ENCODE measurements around the gene MDM2. TPM values are rescaled to one million over a fixed set of nuclear protein-coding genes. Genes with fewer than 3 reads are reported as not detected.

Gene MDM2
- total and polyA plus RNA-seq, 2 of the 8 experiments (the other 6 are each of a cell fraction or from before 2014, with no cell fraction given), result 15.1 to 115 TPM

GRCh38 chr12:68813242-68813593, 5.2 kb downstream of the MDM2 start:
- Histone ChIP-seq H2AFZ (ENCODE audit: low read length) (no peak overlapping the region), H4K91ac (replicated peaks; ENCODE audit: insufficient read length, low read length) (no peak overlapping the region), H3K14ac (ENCODE audit: insufficient read length) (no peak overlapping the region), H3K23ac (ENCODE audit: insufficient read length) (no peak overlapping the region), H2BK12ac (ENCODE audit: low read depth, low read length) (no peak overlapping the region), H3K23me2 (ENCODE audit: low read depth, low read length) (peaks cover 2% of the 10 kb centered on the region), H3K18ac (ENCODE audit: extremely low read depth, low read length) (no peak overlapping the region), H3K27me3 (replicated peaks in 1 of 4; ENCODE audit: control insufficient read depth in 3 of 4, extremely low read depth in 1 of 4, insufficient read depth in 3 of 4, low read length in 3 of 4) (no peaks in the 10 kb centered on the region), H3K9ac (replicated peaks in 1 of 4; ENCODE audit: extremely low read depth in 1 of 4, low read depth in 3 of 4, low read length in 3 of 4) (no peak overlapping the region), H3K4me1 (replicated peaks in 1 of 4; ENCODE audit: control insufficient read depth in 3 of 4, insufficient read depth in 4 of 4, low read length in 3 of 4) (no peaks in the 10 kb centered on the region), H3K9me3 (ENCODE audit: insufficient read depth in 2 of 2, low read depth in 1 of 2, low read length in 1 of 2) (no peaks in the 10 kb centered on the region), H2BK20ac (ENCODE audit: low read length) (no peak overlapping the region), H4K8ac (ENCODE audit: extremely low read depth, insufficient read depth, low read length) (no peak overlapping the region), H2AK5ac (ENCODE audit: low read depth, low read length) (no peak overlapping the region), H3K4me2 (ENCODE audit: insufficient read depth in 1 of 2, low read depth in 2 of 2, low read length in 2 of 2) (no peak overlapping the region), H3K56ac (replicated peaks; ENCODE audit: insufficient read length, low read depth, low read length) (no peak overlapping the region), H4K5ac (ENCODE audit: insufficient read length, low read depth, low read length) (no peak overlapping the region), H3K79me2 (ENCODE audit: control insufficient read depth in 1 of 2, insufficient read depth in 2 of 2, low read length in 2 of 2) (peaks cover 4 to 84% of the 10 kb centered on the region in 2 experiments), H3K36me3 (ENCODE audit: control insufficient read depth in 2 of 4, insufficient read depth in 4 of 4, low read length in 3 of 4) (peaks cover 12 to 79% (median 44%) of the 10 kb centered on the region in 4 experiments), H2BK15ac (ENCODE audit: low read length) (no peak overlapping the region), H3K4ac (replicated peaks; ENCODE audit: insufficient read length, low read depth, low read length) (no peak overlapping the region), H2BK120ac (replicated peaks; ENCODE audit: low read depth, low read length) (no peak overlapping the region), H3K27ac (ENCODE audit: low read depth, low read length) (no peak overlapping the region), H2BK5ac (ENCODE audit: low read depth, low read length) (no peak overlapping the region), H3K79me1 (ENCODE audit: low read depth, low read length) (no peaks in the 10 kb centered on the region; the same call in 1 of the 2 replicates), H4K20me1 (replicated peaks in 1 of 2; ENCODE audit: control insufficient read depth in 1 of 2, insufficient read depth in 2 of 2, low read length in 2 of 2) (peaks cover 1 to 7% of the 10 kb centered on the region in 2 experiments), H3K4me3 (ENCODE audit: extremely low read depth in 1 of 4, insufficient read depth in 2 of 4, low read depth in 3 of 4, low read length in 4 of 4) (no peak overlapping the region)
- WGBS, 2 experiments (ENCODE audit: extremely low coverage in 1 of 2, insufficient coverage in 1 of 2, insufficient read length in 1 of 2, insufficient replicate concordance in 2 of 2, low coverage in 1 of 2, low lambda C conversion rate in 2 of 2, missing lambda C conversion rate in 1 of 2), result 84% methylated on average over 2 of the region's 2 CpGs; no CpG with 5 or more reads in 1 of the 2 experiments
- FAIRE-seq (no peak), DNase-seq (ENCODE audit: low read depth in 1 of 2, low spot score in 2 of 2) (no peak)
- no peak for TF ChIP-seq PHF8 (conservative IDR thresholded peaks at IDR 0.05; ENCODE audit: low read depth, low read length)
- TF ChIP-seq, protein P1, sequence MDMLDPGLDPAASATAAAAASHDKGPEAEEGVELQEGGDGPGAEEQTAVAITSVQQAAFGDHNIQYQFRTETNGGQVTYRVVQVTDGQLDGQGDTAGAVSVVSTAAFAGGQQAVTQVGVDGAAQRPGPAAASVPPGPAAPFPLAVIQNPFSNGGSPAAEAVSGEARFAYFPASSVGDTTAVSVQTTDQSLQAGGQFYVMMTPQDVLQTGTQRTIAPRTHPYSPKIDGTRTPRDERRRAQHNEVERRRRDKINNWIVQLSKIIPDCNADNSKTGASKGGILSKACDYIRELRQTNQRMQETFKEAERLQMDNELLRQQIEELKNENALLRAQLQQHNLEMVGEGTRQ (IDR thresholded peaks at IDR 0.05; ENCODE audit: low read length), result no peak
- ChIA-PET POLR2A (ENCODE audit: partially characterized antibody) (interaction anchor here (0.5 to 3.1 kb wide), 15 partner anchors 9 to 718 kb away, joined by 3 to 23 read pairs (median 4); partner anchors contain the start of gene SLC35E3), CTCF (ENCODE audit: partially characterized antibody) (interaction anchor here (1.2 to 3.7 kb wide), 3 partner anchors 18 to 32 kb away, joined by 3 to 29 read pairs (median 5); no protein-coding TSS in a partner anchor)

Measured in H1 (cell line).